A673 (cell line): ENCODE measurements around the gene FIBIN. TPM values are rescaled to one million over a fixed set of nuclear protein-coding genes. Genes with fewer than 3 reads are reported as not detected.
"Not testable (repeated sequence)": the region's sequence is repeated elsewhere in the genome, so short reads cannot be mapped to it uniquely, and the experiment has no call there.

Source experiments
- BruUV-seq: library from RNA; stranded (reverse); fragments of 400-500 nt; replicated peaks from 2 replicates; lab custom pipeline; 2021; lab: Mats Ljungman, UMichigan
- CTCF ChIA-PET: fragments of 300-600 bp; sonication (Branson Sonifier 250); formaldehyde crosslinking; loops from one replicate; lab custom pipeline; 2022; ENCODE audit warnings: antibody characterized with exemption; lab: Charles Lee
- POLR2A ChIA-PET: fragments of 300-600 bp; sonication (Branson Sonifier 250); formaldehyde crosslinking; loops from one replicate; lab custom pipeline; 2022; ENCODE audit warnings: antibody characterized with exemption; ENCODE audit not compliant: low non-redundant PET; lab: Charles Lee
- DNase-seq: peaks from one replicate; pipeline ENCODE4 v3.0.0-alpha.2; 2015; ENCODE audit warnings: low spot score
- H3K27ac ChIP-seq: fragments of 200-600 bp; sonication (generic); 2 replicates; pipeline ENCODE4 v1.5.1; 2016; ENCODE audit warnings: mixed run types, low read depth, mild to moderate bottlenecking, mixed read lengths, antibody characterized with exemption, low read length; ENCODE audit not compliant: poor library complexity, severe bottlenecking
- H3K27me3 ChIP-seq: fragments of 200-600 bp; sonication (generic); replicated peaks from 2 replicates; pipeline ENCODE4 v1.6.1; 2017; ENCODE audit warnings: mixed run types, low read depth, mild to moderate bottlenecking, mixed read lengths, antibody characterized with exemption, low read length; ENCODE audit not compliant: insufficient read depth, poor library complexity
- H3K36me3 ChIP-seq: fragments of 200-600 bp; sonication (generic); 2 replicates; pipeline ENCODE4 v1.6.1; 2016; ENCODE audit warnings: mixed run types, mild to moderate bottlenecking, mixed read lengths, antibody characterized with exemption, low read length; ENCODE audit not compliant: insufficient read depth, poor library complexity, severe bottlenecking
- H3K4me1 ChIP-seq: fragments of 200-600 bp; sonication (generic); 2 replicates; pipeline ENCODE4 v1.6.1; 2017; ENCODE audit warnings: mixed run types, mild to moderate bottlenecking, mixed read lengths, antibody characterized with exemption, low read length; ENCODE audit not compliant: insufficient read depth, poor library complexity, severe bottlenecking
- H3K4me3 ChIP-seq: fragments of 200-600 bp; sonication (generic); 2 replicates; pipeline ENCODE4 v1.5.1; 2016; ENCODE audit warnings: low read depth, mixed run types, mild to moderate bottlenecking, mixed read lengths, low read length; ENCODE audit not compliant: poor library complexity, severe bottlenecking
- H3K9me3 ChIP-seq: fragments of 200-600 bp; sonication (generic); 2 replicates; pipeline ENCODE4 v1.6.1; 2016; ENCODE audit warnings: mixed run types, low read depth, mild to moderate bottlenecking, mixed read lengths, antibody characterized with exemption, low read length; ENCODE audit not compliant: poor library complexity, severe bottlenecking
- EZH2 ChIP-seq: fragments of 200-600 bp; sonication (generic); IDR thresholded peaks from 2 replicates; pipeline ENCODE4 v1.6.1; 2017; ENCODE audit warnings: borderline replicate concordance, low read depth, mild to moderate bottlenecking, mixed read lengths, antibody characterized with exemption, low read length; ENCODE audit not compliant: poor library complexity, severe bottlenecking
- intact Hi-C: fragments of 100-400 bp; cut with micrococcal nuclease; formaldehyde crosslinking; loops from one replicate; pipeline ENCODE4 v1.10.0; 2022; ENCODE audit not compliant: unreplicated experiment
- total RNA-seq: library from RNA; stranded (reverse); gene quantifications from 2 replicates; pipeline ENCODE4 v1.2.3, GENCODE V29; 2021
- TF ChIP-seq, protein P1 (sequence below): fragments of 300-800, 200-600 bp; sonication (generic); conservative IDR thresholded peaks from 2 replicates; pipeline ENCODE4 v1.5.1; 2017; ENCODE audit warnings: low read depth, mild to moderate bottlenecking, antibody characterized with exemption, low read length, moderate library complexity, mixed read lengths

FIBIN gene
- total RNA-seq, 1 experiment from 2014 or later, result 0.15 TPM

DNA sequence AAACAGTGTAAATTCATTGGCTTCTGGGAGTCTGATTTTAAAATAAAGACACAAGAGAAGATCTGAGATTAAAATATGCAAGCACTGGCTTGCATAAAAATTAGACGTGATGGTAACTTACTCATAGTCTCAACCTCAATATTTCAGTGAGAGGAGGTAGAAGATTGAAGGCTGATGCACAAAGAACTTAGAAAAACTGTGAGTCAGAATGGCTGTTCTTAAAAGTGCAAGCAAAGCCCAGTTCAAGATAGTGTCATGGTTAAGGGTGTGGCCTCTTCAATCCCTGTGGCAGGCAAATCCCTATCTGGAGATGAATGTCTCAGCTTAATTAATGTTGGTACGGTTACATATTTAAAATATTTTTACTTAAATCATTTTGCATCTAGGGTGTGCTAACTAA is 33.6 kb upstream of the FIBIN start:
- Histone ChIP-seq H3K27ac (no peak overlapping the region), H3K36me3 (no peaks in the 10 kb centered on the region), H3K4me1 (peaks cover 14% of the 10 kb centered on the region), H3K9me3 (no peaks in the 10 kb centered on the region), H3K27me3 (peaks cover 25% of the 10 kb centered on the region), H3K4me3 (no peak overlapping the region)
- TF ChIP-seq EZH2, result no peak
- no TSS peak for BruUV-seq
- ChIA-PET CTCF (no interaction called here), POLR2A (no interaction called here)
- intact Hi-C loops, result no loop called here
- DNase-seq, result no peak

DNA sequence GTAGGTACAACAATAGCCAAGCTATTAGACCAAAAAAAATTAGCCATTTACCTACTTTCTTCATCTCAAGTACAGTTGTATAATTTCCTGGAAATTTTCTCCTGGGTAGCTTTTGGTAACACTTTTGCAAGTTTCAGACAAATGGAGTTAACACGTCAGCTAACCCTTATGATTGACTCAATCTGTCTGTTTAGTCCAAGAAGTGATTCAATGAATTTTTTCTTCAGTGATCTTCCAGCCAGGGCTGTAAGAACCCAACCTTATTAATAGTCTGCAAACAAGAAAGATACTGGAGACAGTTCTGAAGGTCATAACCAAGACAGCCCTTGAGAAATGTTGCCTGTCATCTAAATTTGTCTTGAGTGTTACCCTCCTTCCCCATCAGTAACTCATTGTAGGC is 30.1 kb upstream of the FIBIN start:
- Histone ChIP-seq H3K27ac (no peak overlapping the region), H3K27me3 (peaks cover 25% of the 10 kb centered on the region), H3K9me3 (no peaks in the 10 kb centered on the region), H3K36me3 (no peaks in the 10 kb centered on the region), H3K4me1 (peaks cover 4% of the 10 kb centered on the region), H3K4me3 (no peak overlapping the region)
- no TSS peak for BruUV-seq
- ChIA-PET CTCF (interaction anchor here (0.6 kb wide), 1 partner anchor 11 kb away, joined by 3 read pairs; no protein-coding TSS in a partner anchor), POLR2A (no interaction called here)
- TF ChIP-seq, protein P1, sequence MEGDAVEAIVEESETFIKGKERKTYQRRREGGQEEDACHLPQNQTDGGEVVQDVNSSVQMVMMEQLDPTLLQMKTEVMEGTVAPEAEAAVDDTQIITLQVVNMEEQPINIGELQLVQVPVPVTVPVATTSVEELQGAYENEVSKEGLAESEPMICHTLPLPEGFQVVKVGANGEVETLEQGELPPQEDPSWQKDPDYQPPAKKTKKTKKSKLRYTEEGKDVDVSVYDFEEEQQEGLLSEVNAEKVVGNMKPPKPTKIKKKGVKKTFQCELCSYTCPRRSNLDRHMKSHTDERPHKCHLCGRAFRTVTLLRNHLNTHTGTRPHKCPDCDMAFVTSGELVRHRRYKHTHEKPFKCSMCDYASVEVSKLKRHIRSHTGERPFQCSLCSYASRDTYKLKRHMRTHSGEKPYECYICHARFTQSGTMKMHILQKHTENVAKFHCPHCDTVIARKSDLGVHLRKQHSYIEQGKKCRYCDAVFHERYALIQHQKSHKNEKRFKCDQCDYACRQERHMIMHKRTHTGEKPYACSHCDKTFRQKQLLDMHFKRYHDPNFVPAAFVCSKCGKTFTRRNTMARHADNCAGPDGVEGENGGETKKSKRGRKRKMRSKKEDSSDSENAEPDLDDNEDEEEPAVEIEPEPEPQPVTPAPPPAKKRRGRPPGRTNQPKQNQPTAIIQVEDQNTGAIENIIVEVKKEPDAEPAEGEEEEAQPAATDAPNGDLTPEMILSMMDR, result no peak
- no peak for TF ChIP-seq EZH2
- intact Hi-C loops, result no loop called here
- DNase-seq, result no peak

DNA sequence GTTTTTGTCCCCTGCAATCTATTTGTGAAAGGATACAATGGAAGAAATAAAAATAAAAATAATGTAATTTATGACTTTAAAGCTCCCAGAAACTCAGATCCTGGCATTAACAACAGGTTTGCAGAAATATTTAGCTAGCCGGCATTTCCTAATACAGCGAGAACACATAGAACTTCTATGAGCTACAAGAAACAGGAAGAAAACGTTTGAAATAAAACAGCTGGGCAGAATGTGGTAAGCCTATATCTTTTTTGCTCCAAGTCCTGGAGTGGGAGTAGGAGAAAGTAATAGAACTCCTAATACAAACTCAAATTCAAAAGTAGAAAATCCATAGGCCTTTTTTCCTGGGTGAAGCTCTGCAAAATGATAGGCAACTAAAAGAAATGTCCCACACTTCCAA is 29.6 kb upstream of the FIBIN start:
- intact Hi-C loops, result no loop called here
- H3K4me1 ChIP-seq, result no peaks in the 10 kb centered on the region
- no peak overlapping the region for H3K4me3 ChIP-seq
- BruUV-seq, result no TSS peak
- H3K9me3 ChIP-seq, result no peaks in the 10 kb centered on the region
- POLR2A ChIA-PET, result no interaction called here
- peaks cover 25% of the 10 kb centered on the region for H3K27me3 ChIP-seq
- H3K27ac ChIP-seq, result no peak overlapping the region
- no peak for DNase-seq
- H3K36me3 ChIP-seq, result no peaks in the 10 kb centered on the region
- CTCF ChIA-PET, result no interaction called here
- TF ChIP-seq EZH2, result no peak
- TF ChIP-seq, protein P1, result no peak

DNA sequence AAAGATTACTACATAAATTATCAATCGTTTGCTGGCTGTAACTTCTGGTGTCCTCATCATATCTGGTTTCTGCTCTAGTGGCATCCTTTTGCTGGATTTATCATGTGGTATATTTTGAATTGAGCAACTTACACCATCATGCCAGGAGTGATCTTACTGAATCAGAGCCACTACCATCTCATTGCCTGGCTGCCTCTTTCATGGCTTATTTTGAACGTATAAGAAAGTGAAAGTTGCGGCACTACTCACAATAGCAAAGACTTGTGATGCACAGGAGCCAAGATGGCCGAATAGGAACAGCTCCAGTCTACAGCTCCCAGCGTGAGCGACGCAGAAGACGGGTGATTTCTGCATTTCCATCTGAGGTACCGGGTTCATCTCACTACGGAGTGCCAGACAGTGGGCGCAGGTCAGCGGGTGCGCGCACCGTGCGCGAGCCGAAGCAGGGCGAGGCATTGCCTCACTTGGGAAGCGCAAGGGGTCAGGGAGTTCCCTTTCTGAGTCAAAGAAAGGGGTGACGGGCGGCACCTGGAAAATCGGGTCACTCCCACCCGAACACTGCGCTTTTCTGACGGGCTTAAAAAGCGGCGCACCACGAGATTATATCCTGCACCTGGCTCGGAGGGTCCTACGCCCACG is 28.9 kb upstream of the FIBIN start:
- H3K36me3 ChIP-seq, BruUV-seq, H3K4me3 ChIP-seq, POLR2A ChIA-PET, H3K27ac ChIP-seq, H3K4me1 ChIP-seq, CTCF ChIA-PET, intact Hi-C loops, DNase-seq, H3K9me3 ChIP-seq: not testable (repeated sequence)
- peaks cover 25% of the 10 kb centered on the region for H3K27me3 ChIP-seq
